Heart right ventricle (tissue), 16 donors: ENCODE data around the gene DNAJC5G. TPM values are rescaled to one million over a fixed set of nuclear protein-coding genes. Genes with fewer than 3 reads are reported as not detected.
A peak's percentile ranks its signal among the peaks of the same experiment; 100 is the strongest.

Source experiments
- ATAC-seq, 8 donors: fragments of 200-7000 bp; cut with Tn5 transposase; one replicate each; pipeline ENCODE4 v1.9.1; 2020; ENCODE audit warnings: mild to moderate bottlenecking in 8 of 8, moderate library complexity in 8 of 8, moderate number of reproducible peaks in 1 of 8
- DNase-seq, 2 donors: peaks; one replicate each; pipeline ENCODE4 v3.0.0-alpha.2; 2020
- H3K27ac ChIP-seq, 10 donors: fragments of 200-600 bp; sonication (generic) in 2 of 10; one replicate each; pipeline versions ENCODE4 v1.5.0 to v1.8.0; 2020 to 2022; ENCODE audit warnings: mild to moderate bottlenecking in 3 of 10
- H3K27me3 ChIP-seq, 7 donors: fragments of 200-600 bp; one replicate each; pipeline ENCODE4 v1.8.0; 2021 to 2022; ENCODE audit warnings: mild to moderate bottlenecking in 2 of 7
- H3K36me3 ChIP-seq, 9 donors: fragments of 200-600 bp; sonication (generic) in 1 of 9; one replicate each; pipeline versions ENCODE4 v1.5.0 to v1.8.0; 2020 to 2022; ENCODE audit warnings: mild to moderate bottlenecking in 2 of 9
- H3K4me1 ChIP-seq, 9 donors: fragments of 200-600 bp; sonication (generic) in 1 of 9; one replicate each; pipeline versions ENCODE4 v1.5.0 to v1.8.0; 2020 to 2022; ENCODE audit warnings: mild to moderate bottlenecking in 4 of 9
- H3K4me3 ChIP-seq, 10 donors: fragments of 200-600 bp; sonication (generic) in 2 of 10; one replicate each; pipeline versions ENCODE4 v1.5.0 to v1.8.0; 2020 to 2022; ENCODE audit warnings: mild to moderate bottlenecking in 7 of 10, moderate library complexity in 2 of 10
- H3K9me3 ChIP-seq, 11 donors: fragments of 200-600 bp in 10 of 11; sonication (generic) in 2 of 11; one replicate each; pipeline versions ENCODE4 v1.5.0 to v1.8.0; 2013 to 2022; ENCODE audit warnings: mild to moderate bottlenecking in 2 of 11, control low read depth in 1 of 11, moderate library complexity in 1 of 11
- WGBS, 2 donors: extraction: QIAGEN DNeasy Blood & Tissue Kit; methylation state at CpG; one replicate each; pipeline ENCODE4 v1.1.7; 2013; ENCODE audit warnings: inconsistent platforms in 1 of 2; 5-methylcytosine and 5-hydroxymethylcytosine counted together
- intact Hi-C, 10 donors: fragments of 100-400 bp; cut with DNase I; formaldehyde crosslinking; loops; one replicate each; pipeline versions ENCODE4 v1.11.1 to v1.14.2; 2022
- polyA plus RNA-seq, 2 donors: library from polyadenylated mRNA; stranded (reverse); fragments of 200-250 nt; gene quantifications; one replicate each; pipeline ENCODE4 v1.2.3, GENCODE V29; 2013
- total RNA-seq, 10 donors: library from RNA; stranded (reverse); fragmentation: NEBNext Ultra II Directional in 3 of 10; extraction: Animal tissue kit (Norgen Biotek cat#: 25700) in 3 of 10; gene quantifications; one replicate each; pipeline versions ENCODE4 v1.2.1 to v1.2.4, GENCODE V29; 2021 to 2023
- TF ChIP-seq, protein P1 (sequence below), 9 donors: fragments of 200-600 bp; sonication (generic) in 2 of 9; IDR thresholded peaks; one replicate each; pipeline versions ENCODE4 v1.5.0 to v1.8.0; 2021 to 2022; ENCODE audit warnings: antibody characterized with exemption in 9 of 9, mild to moderate bottlenecking in 5 of 9, moderate library complexity in 1 of 9
- donor health status: Arrhythmogenic right ventricular cardiomyopathy.
- donor health status: ischemic (EF 13 %, LVEDD 7.1; RV severe dilation, severe dysfunction).
- donor health status: healthy with polysubstance abuse.
- donor health status: DM: no; HTN: yes; CAD: no.
- donor health status: DM: no; HTN: no; CAD: no.
- donor health status: ischemic (EF 25% LVEDD 6.9; RV normal size, moderate dysfunction).
- donor health status: ischemic (EF 25% LVEDD 5.7; RV mildly dilated, moderate dysfunction).
- donor health status: healthy.
- donor health status: DM: yes; HTN: yes; CAD: no.
- donor health status: Ischemic cardiomyopathy.
- donor health status: ischemic (EF 35%, LVEDD 5.7; RV mildly dilated, moderate dysfunction).
- donor health status: nonischemic (EF 11% LVEDD 7.7; RV severe dilation, severe dysfunction).
- donor health status: DM: yes; HTN: yes; CAD: no.
- donor health status: PGD.
- donor health status: ischemic (EF 29% LVEDD 5.4; RV normal size, mild dysfunction).
- donor health status: nonischemic (EF 23%, LVEDD 6.1; RV moderate dilation, normal function).

Gene DNAJC5G
- total and polyA plus RNA-seq, 12 donors, result 0.19 to 6.0 (median 1.6) TPM

GRCh38 chr2:27290549-27290948, 15.3 kb downstream of the DNAJC5G start:
- Histone ChIP-seq H3K9me3 (no peaks in the 10 kb centered on the region), H3K4me3 (peak overlapping the region in 1 of 10 donors; percentile 5), H3K4me1 (peaks cover 3 to 88% (median 34%) of the 10 kb centered on the region in 9 donors), H3K36me3 (no peaks in the 10 kb centered on the region), H3K27me3 (peaks cover 0 to 18% (median 0%) of the 10 kb centered on the region in 7 donors), H3K27ac (peak overlapping the region in 2 of 10 donors; percentile 16 to 25)
- intact Hi-C loops, result loop anchor here in 1 of 10 donors (10.0 kb wide), 1 partner anchor 186 kb away; no protein-coding TSS in a partner anchor
- no peak for ATAC-seq
- WGBS, 2 donors, result 59 to 76% methylated on average over 5 of the region's 5 CpGs
- TF ChIP-seq, protein P1, sequence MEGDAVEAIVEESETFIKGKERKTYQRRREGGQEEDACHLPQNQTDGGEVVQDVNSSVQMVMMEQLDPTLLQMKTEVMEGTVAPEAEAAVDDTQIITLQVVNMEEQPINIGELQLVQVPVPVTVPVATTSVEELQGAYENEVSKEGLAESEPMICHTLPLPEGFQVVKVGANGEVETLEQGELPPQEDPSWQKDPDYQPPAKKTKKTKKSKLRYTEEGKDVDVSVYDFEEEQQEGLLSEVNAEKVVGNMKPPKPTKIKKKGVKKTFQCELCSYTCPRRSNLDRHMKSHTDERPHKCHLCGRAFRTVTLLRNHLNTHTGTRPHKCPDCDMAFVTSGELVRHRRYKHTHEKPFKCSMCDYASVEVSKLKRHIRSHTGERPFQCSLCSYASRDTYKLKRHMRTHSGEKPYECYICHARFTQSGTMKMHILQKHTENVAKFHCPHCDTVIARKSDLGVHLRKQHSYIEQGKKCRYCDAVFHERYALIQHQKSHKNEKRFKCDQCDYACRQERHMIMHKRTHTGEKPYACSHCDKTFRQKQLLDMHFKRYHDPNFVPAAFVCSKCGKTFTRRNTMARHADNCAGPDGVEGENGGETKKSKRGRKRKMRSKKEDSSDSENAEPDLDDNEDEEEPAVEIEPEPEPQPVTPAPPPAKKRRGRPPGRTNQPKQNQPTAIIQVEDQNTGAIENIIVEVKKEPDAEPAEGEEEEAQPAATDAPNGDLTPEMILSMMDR (IDR thresholded peaks at IDR 0.05), result no peak
- DNase-seq, result no peak

DNA sequence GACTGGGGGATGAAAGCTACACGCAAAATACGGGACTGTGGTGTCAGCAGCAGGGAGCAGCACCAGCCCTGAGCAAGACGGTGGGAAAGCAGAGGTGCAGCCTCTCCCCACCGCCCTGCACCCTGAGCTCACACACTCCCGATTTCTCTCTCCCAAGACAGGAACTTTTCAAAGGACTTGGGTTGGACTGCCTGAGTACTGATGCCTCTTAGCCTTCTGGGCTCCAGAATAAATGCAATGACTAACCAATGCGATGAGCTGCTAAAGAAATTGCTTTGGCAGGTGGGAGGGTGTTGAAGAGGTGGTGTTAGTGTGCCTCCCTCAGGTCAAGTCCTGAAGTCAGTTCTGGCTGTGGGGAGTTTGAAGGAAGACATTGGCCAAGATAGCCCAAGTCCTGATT, 16.6 kb downstream of the DNAJC5G start:
- Histone ChIP-seq H3K9me3 (no peaks in the 10 kb centered on the region), H3K27ac (peak overlapping the region in 1 of 10 donors; percentile 25), H3K36me3 (no peaks in the 10 kb centered on the region), H3K27me3 (peaks cover 0 to 18% (median 0%) of the 10 kb centered on the region in 7 donors), H3K4me3 (no peak overlapping the region), H3K4me1 (peaks cover 3 to 97% (median 34%) of the 10 kb centered on the region in 9 donors)
- intact Hi-C loops, result loop anchor here in 1 of 10 donors (10.0 kb wide), 1 partner anchor 187 kb away; no protein-coding TSS in a partner anchor
- no peak for DNase-seq
- WGBS, 2 donors, result 28 to 31% methylated on average over 6 of the region's 6 CpGs
- TF ChIP-seq, protein P1 (IDR thresholded peaks at IDR 0.05), result peak in 2 of 9 donors; percentile 20 to 28
- ATAC-seq, result peak in 7 of 8 donors; percentile 26 to 67 (median 46)

GRCh38 chr2:27294928-27295327, 19.7 kb downstream of the DNAJC5G start:
- WGBS, 2 donors, result 77 to 91% methylated on average over 8 of the region's 8 CpGs
- DNase-seq (no peak), ATAC-seq (no peak)
- Histone ChIP-seq H3K36me3 (peaks cover 0 to 11% (median 0%) of the 10 kb centered on the region in 9 donors), H3K27ac (no peak overlapping the region), H3K4me1 (peaks cover 3 to 94% (median 36%) of the 10 kb centered on the region in 9 donors), H3K4me3 (no peak overlapping the region), H3K27me3 (peaks cover 0 to 18% (median 0%) of the 10 kb centered on the region in 7 donors), H3K9me3 (no peaks in the 10 kb centered on the region)
- intact Hi-C loops, result loop anchor here in 3 of 10 donors (5.0 to 10.0 kb wide), 3 partner anchors 43 to 190 kb away; no protein-coding TSS in a partner anchor
- TF ChIP-seq, protein P1 (IDR thresholded peaks at IDR 0.05), result no peak

DNA sequence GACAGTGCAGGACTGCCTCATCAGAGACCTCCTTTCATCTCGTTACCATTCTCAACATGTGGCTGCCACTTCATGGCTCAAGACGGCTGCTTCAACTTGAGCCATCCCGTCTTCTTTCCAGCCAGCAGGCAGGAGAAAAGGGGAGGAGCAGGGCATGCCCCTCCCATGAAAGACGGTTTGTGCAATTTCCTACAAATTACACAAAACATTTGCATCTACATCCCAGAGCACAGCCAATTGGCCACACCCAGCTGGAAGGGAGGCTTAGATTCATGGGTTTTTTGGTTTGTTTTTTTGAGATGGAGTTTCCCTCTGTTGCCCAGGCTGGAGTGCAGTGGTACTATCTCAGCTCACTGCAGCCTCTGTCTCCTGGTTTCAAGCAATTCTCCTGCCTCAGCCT, 21.2 kb downstream of the DNAJC5G start:
- no peaks in the 10 kb centered on the region for H3K9me3 ChIP-seq
- H3K27me3 ChIP-seq, result peaks cover 0 to 9% (median 0%) of the 10 kb centered on the region in 7 donors
- intact Hi-C loops, result loop anchor here in 3 of 10 donors (5.0 to 10.0 kb wide), 3 partner anchors 44 to 192 kb away; no protein-coding TSS in a partner anchor
- DNase-seq (no peak), ATAC-seq (no peak)
- peaks cover 0 to 26% (median 0%) of the 10 kb centered on the region in 9 donors for H3K36me3 ChIP-seq
- WGBS, 2 donors, result 40 to 55% methylated on average over 4 of the region's 4 CpGs
- H3K4me3 ChIP-seq, result no peak overlapping the region
- TF ChIP-seq, protein P1 (IDR thresholded peaks at IDR 0.05), result no peak
- H3K27ac ChIP-seq, result no peak overlapping the region
- H3K4me1 ChIP-seq, result peaks cover under 1 to 80% (median 33%) of the 10 kb centered on the region in 9 donors
